T-helper 9 cell (primary cell): ENCODE data around the gene SLC22A24.
"Not testable (repeated sequence)": the region's sequence is repeated elsewhere in the genome, so short reads cannot be mapped to it uniquely, and the experiment has no call there.

Experiments
- DNase-seq: peaks from one replicate; pipeline ENCODE4 v3.0.0-alpha.2; 2020
- total RNA-seq, 2 donors: gene quantifications; one replicate each; lab custom pipeline; 2026; lab: John Stamatoyannopoulos, UW

SLC22A24 gene
- total RNA-seq, result 0 reads per million in 2 donors

- DNase-seq, result no peak
Measured at GRCh38 chr11:63144121-63144520, at the start of gene SLC22A24. Gene SLC22A24 (minus strand): TSS chr11:63144221. CDS start chr11:63143779, 442 bp downstream.

- no peak for DNase-seq
Measured at GRCh38 chr11:63180536-63180935, 36.5 kb upstream of the SLC22A24 start.

GRCh38 chr11:63179432-63180041 lies 35.5 kb upstream of the SLC22A24 start:
- no peak for DNase-seq

- no peak for DNase-seq
Measured at GRCh38 chr11:63177872-63178271, 33.9 kb upstream of the SLC22A24 start.

- DNase-seq, result no peak
Measured at GRCh38 chr11:63165706-63166310, 21.8 kb upstream of the SLC22A24 start.

GRCh38 chr11:63155794-63156193 lies 11.8 kb upstream of the SLC22A24 start:
- no peak for DNase-seq

GRCh38 chr11:63146581-63146980 lies 2.6 kb upstream of the SLC22A24 start:
- no peak for DNase-seq

- no peak for DNase-seq
Measured at GRCh38 chr11:63142459-63142858, 1.6 kb downstream of the SLC22A24 start.

- DNase-seq, result no peak
Measured at GRCh38 chr11:63132985-63133775, 10.8 kb downstream of the SLC22A24 start.

- no peak for DNase-seq
Measured at GRCh38 chr11:63099555-63099954, 44.5 kb downstream of the SLC22A24 start.

GRCh38 chr11:63080682-63081081 lies 63.3 kb downstream of the SLC22A24 start:
- no peak for DNase-seq

GRCh38 chr11:63046203-63046602 lies 97.8 kb downstream of the SLC22A24 start:
- DNase-seq, result not testable (repeated sequence)

GRCh38 chr11:63042596-63042995 lies 101.4 kb downstream of the SLC22A24 start:
- DNase-seq, result no peak

GRCh38 chr11:63032457-63032856 lies 111.6 kb downstream of the SLC22A24 start:
- DNase-seq, result no peak
